ENCODE results near the gene VIP.

The VIP gene

DNA sequence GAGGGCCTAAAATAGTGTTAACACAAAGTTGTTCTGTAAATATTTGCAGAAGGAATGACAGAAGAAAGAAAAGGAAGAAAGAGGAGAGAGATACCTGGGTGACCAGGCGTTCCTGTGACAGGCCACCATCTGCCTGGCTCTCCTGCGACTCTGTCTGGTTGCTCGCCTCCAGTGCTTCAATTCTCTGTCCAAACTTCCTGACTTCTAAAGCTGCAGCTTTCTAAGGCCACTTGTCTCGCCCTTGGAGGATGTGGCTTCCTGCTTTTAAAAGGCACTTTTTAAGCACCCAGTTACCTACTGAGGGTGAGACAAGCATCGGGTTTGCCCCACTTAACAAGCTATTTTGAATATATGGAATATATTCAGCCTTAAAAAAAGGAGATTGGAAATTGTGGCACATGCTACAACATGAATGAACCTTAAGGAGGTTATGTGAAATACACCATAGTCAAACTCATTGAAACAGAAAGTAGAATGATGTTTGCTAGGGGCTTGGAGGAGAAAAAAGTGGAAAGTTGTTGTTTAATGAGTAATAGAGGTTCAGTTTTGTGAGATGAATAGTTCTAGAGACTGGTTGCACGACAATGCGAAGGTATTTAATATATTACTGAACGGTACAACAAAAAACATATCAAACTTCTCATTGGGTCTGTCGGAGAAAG is 32.8 kb downstream of the VIP start:
- no peak overlapping the region for H3K27ac ChIP-seq (ENCODE audit: low read length)
- no peak overlapping the region for H3K4me3 ChIP-seq (ENCODE audit: low read depth in 1 of 2, low read length in 2 of 2)
- H3K9me3 ChIP-seq (ENCODE audit: control insufficient read depth in 1 of 2, low read length in 2 of 2), result no peaks in the 10 kb centered on the region
- H3K4me1 ChIP-seq (ENCODE audit: control insufficient read depth in 1 of 2, insufficient read depth in 2 of 2, low read length in 2 of 2), result no peaks in the 10 kb centered on the region
- H3K27me3 ChIP-seq (ENCODE audit: low read depth, low read length), result no peaks in the 10 kb centered on the region
- H3K36me3 ChIP-seq (ENCODE audit: control insufficient read depth in 1 of 2, insufficient read depth in 2 of 2, low read length in 2 of 2), result no peaks in the 10 kb centered on the region

DNA sequence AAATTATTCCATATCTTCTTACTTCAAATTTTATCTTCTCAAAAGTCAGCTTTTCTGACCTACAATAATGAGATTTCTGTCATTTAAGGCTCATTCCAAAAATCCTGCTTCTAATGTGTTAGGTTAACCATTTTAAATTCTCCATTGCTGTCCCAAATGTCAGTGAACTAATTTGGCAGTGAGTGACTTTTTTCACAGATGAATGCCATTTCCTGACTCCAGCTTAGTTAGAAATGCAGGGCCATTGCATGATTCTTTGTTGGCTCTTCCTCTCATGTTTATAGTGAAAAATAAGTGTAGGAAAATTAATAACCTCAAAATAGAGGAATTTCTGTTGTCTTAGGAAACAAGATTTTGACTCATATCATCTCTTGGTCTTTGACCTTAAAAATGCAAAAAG is 44.1 kb downstream of the VIP start:
- Histone ChIP-seq H3K27ac (ENCODE audit: low read length) (no peak overlapping the region), H3K36me3 (ENCODE audit: control insufficient read depth in 1 of 2, insufficient read depth in 2 of 2, low read length in 2 of 2) (no peaks in the 10 kb centered on the region), H3K4me3 (ENCODE audit: low read depth in 1 of 2, low read length in 2 of 2) (no peak overlapping the region), H3K9me3 (ENCODE audit: control insufficient read depth in 1 of 2, low read length in 2 of 2) (no peaks in the 10 kb centered on the region), H3K27me3 (ENCODE audit: low read depth, low read length) (no peaks in the 10 kb centered on the region), H3K4me1 (ENCODE audit: control insufficient read depth in 1 of 2, insufficient read depth in 2 of 2, low read length in 2 of 2) (no peaks in the 10 kb centered on the region)

DNA sequence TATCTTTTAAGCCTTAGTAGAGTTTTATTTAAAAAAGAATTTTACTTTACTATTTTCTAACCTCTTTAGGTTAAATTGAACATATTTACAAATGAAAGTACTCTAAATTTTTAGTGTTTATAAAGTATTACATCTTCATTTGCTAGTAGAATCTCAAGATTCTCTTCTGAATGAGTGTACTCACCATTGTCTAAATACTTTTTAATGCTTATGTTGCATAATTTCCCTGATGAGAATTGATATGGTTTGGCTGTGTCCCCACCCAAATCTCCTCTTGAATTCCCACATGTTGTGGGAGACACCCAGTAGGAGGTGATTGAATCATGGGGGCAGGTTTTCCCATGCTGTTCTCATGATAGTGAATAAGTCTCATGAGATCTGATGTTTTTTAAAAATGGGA is 53.6 kb downstream of the VIP start:
- no peak overlapping the region for H3K27ac ChIP-seq (ENCODE audit: low read length)
- H3K36me3 ChIP-seq (ENCODE audit: control insufficient read depth in 1 of 2, insufficient read depth in 2 of 2, low read length in 2 of 2), result no peaks in the 10 kb centered on the region
- no peaks in the 10 kb centered on the region for H3K4me1 ChIP-seq (ENCODE audit: control insufficient read depth in 1 of 2, insufficient read depth in 2 of 2, low read length in 2 of 2)
- no peaks in the 10 kb centered on the region for H3K27me3 ChIP-seq (ENCODE audit: low read depth, low read length)
- peaks cover 0 to 2% of the 10 kb centered on the region in 2 donors for H3K9me3 ChIP-seq (ENCODE audit: control insufficient read depth in 1 of 2, low read length in 2 of 2)
- no peak overlapping the region for H3K4me3 ChIP-seq (ENCODE audit: low read depth in 1 of 2, low read length in 2 of 2)
